Osteoblast (primary cell): Measurements from ENCODE around the gene ADAP1. TPM values are rescaled to one million over a fixed set of nuclear protein-coding genes. Genes with fewer than 3 reads are reported as not detected.

ENCODE experiments used
- DNase-seq: peaks from one replicate; pipeline ENCODE4 v3.0.0; 2011; ENCODE audit warnings: low spot score, mixed read lengths; ENCODE audit not compliant: insufficient read length; ENCODE audit errors: missing footprints
- H2AFZ ChIP-seq: 2 replicates; pipeline ENCODE4 v1.6.0; 2011; ENCODE audit warnings: mild to moderate bottlenecking, low read length
- H3K27ac ChIP-seq: 2 replicates; pipeline ENCODE4 v1.5.1; 2011; ENCODE audit warnings: mild to moderate bottlenecking, low read depth, low read length, moderate library complexity
- H3K27me3 ChIP-seq: 2 replicates; pipeline ENCODE4 v1.6.0; 2012; ENCODE audit warnings: mild to moderate bottlenecking, control low read depth, inconsistent platforms, low read length, moderate library complexity; ENCODE audit not compliant: insufficient read depth
- H3K36me3 ChIP-seq: 2 replicates; pipeline ENCODE4 v1.5.1; 2011; ENCODE audit warnings: mild to moderate bottlenecking, low read length, control low read depth, moderate library complexity; ENCODE audit not compliant: insufficient read depth
- H3K4me1 ChIP-seq: 2 replicates; pipeline ENCODE4 v1.5.1; 2011; ENCODE audit warnings: mild to moderate bottlenecking, low read length, control low read depth, moderate library complexity; ENCODE audit not compliant: insufficient read depth
- H3K4me2 ChIP-seq: 2 replicates; pipeline ENCODE4 v1.6.0; 2011; ENCODE audit warnings: mild to moderate bottlenecking, low read length; ENCODE audit not compliant: insufficient read depth
- H3K4me3 ChIP-seq: fragments of 200-600 bp; sonication (generic); 3 replicates; pipeline ENCODE4 v1.5.1; 2012; ENCODE audit warnings: mild to moderate bottlenecking, low read length, inconsistent platforms; ENCODE audit not compliant: insufficient read depth
- H3K79me2 ChIP-seq: 2 replicates; pipeline ENCODE4 v1.6.0; 2012; ENCODE audit warnings: mild to moderate bottlenecking, low read length, control low read depth, inconsistent platforms; ENCODE audit not compliant: insufficient read depth
- H3K9me3 ChIP-seq: 2 replicates; pipeline ENCODE4 v1.5.1; 2011; ENCODE audit warnings: low read depth, low read length, control low read depth
- H4K20me1 ChIP-seq: 2 replicates; pipeline ENCODE4 v1.6.0; 2012; ENCODE audit warnings: mild to moderate bottlenecking, low read length, control low read depth; ENCODE audit not compliant: insufficient read depth
- total RNA-seq: library from RNA; depleted of rRNA; stranded (reverse); fragments of >200 nt; gene quantifications from 2 replicates; pipeline ENCODE4 v1.2.3, GENCODE V29; 2012
- TF ChIP-seq, protein P1 (sequence below): IDR thresholded peaks from 2 replicates; pipeline ENCODE4 v1.5.1; 2011; ENCODE audit warnings: mild to moderate bottlenecking, low read depth, low read length, moderate library complexity; ENCODE audit errors: extremely low read depth

ADAP1 gene
- total RNA-seq, 1 donor: 2.2 TPM

DNA sequence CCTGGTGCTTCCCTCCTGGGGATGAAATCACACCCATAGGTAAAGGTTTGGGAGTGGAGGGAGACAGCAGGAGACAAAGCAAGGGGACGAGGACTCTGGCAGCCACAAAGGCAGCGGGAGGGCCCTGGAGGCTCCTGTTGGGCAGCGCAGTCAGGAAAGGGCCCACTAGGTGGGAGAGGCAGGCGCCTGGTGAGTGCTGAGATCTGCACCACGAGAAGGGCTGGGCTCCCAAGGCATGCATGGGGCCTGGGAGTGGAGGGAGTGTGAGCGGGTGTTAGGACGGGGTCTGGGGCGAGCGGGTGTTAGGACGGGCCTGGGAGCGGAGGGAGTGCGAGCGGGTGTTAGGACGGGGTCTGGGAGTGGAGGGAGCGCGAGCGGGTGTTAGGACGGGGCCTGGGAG, 65.1 kb downstream of the ADAP1 start:
- Histone ChIP-seq H3K27ac (no peak overlapping the region), H3K4me1 (no peaks in the 10 kb centered on the region), H3K9me3 (no peaks in the 10 kb centered on the region), H3K27me3 (no peaks in the 10 kb centered on the region), H3K4me2 (no peak overlapping the region), H4K20me1 (peaks cover 47% of the 10 kb centered on the region), H2AFZ (no peak overlapping the region), H3K79me2 (peaks cover 50% of the 10 kb centered on the region), H3K4me3 (no peak overlapping the region), H3K36me3 (peaks cover 29% of the 10 kb centered on the region)
- TF ChIP-seq, protein P1, sequence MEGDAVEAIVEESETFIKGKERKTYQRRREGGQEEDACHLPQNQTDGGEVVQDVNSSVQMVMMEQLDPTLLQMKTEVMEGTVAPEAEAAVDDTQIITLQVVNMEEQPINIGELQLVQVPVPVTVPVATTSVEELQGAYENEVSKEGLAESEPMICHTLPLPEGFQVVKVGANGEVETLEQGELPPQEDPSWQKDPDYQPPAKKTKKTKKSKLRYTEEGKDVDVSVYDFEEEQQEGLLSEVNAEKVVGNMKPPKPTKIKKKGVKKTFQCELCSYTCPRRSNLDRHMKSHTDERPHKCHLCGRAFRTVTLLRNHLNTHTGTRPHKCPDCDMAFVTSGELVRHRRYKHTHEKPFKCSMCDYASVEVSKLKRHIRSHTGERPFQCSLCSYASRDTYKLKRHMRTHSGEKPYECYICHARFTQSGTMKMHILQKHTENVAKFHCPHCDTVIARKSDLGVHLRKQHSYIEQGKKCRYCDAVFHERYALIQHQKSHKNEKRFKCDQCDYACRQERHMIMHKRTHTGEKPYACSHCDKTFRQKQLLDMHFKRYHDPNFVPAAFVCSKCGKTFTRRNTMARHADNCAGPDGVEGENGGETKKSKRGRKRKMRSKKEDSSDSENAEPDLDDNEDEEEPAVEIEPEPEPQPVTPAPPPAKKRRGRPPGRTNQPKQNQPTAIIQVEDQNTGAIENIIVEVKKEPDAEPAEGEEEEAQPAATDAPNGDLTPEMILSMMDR: no peak
- no peak for DNase-seq

DNA sequence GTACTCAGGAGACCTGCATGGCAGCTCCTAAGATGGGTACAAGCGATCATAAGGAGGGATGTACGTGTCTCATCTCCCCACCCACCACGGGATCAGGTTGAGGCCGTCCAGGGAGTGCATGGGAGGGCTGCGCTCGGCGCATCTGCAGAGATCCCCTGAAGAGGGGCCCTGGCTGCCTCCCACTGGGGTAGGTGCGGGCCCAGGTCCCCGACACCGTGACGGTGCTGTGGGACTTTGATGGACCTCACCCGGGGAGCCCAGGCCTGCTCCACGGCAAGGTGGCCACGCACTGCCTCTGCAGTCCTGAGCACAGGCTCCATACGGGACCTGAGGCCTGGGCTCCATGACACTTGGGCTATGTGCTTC, 65.5 kb downstream of the ADAP1 start:
- TF ChIP-seq, protein P1: no peak
- H3K4me1 ChIP-seq: no peaks in the 10 kb centered on the region

DNA sequence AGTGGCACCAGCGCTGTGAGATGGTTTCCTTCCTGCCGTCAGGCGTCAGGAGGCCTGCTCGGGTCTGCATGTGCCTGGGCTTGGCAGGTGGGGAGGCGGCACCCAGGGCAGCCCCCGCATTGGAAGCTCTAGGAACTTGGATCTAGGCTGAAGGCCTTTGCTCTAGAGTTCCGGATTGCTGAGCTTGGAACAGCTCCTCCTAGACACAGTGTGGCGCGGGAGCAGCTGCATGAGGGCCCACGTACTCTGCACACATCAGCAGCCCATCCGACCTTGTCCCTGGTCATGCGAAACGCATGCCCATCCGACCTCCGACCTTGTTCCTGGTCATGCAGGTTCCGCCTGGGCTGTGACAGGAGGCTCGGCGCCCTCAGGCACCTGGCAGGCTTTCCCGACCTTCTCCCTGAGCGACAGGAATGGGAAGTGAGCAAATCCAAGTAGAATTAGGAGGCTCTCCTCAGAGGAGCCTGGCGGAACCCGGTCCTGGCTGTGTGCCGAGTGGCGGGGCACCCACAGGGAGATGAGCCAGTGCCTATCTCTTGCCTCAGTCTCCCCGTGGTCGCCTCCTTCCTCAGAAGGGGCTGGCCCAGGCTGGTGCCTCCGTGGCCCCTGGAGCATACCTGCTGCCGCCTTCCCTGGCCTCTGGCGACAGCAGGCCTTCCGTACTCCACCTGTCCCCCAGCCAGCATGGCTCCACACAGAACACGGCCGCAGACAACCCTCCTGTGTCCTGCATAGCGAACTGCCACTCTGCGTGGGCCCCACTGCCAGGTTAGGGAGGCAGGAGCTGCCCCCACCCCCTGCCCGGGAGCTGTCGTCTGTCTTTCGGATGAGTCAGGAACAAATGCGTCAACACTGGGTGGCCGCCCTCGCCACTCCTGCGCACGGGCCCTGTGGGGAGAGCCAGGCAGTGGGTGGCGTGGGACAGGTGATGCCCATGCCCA, 66.1 kb downstream of the ADAP1 start:
- TF ChIP-seq, protein P1: no peak
- H3K9me3 ChIP-seq: no peaks in the 10 kb centered on the region
- no peak overlapping the region for H3K4me2 ChIP-seq
- no peak overlapping the region for H3K27ac ChIP-seq
- H2AFZ ChIP-seq: no peak overlapping the region
- H3K36me3 ChIP-seq: peaks cover 23% of the 10 kb centered on the region
- H3K4me1 ChIP-seq: no peaks in the 10 kb centered on the region
- DNase-seq: no peak
- peaks cover 60% of the 10 kb centered on the region for H3K79me2 ChIP-seq
- peaks cover 52% of the 10 kb centered on the region for H4K20me1 ChIP-seq
- no peaks in the 10 kb centered on the region for H3K27me3 ChIP-seq
- no peak overlapping the region for H3K4me3 ChIP-seq

More for the DNA sequence above, 65.5 kb downstream of the ADAP1 start:
- Histone ChIP-seq H3K4me2 (no peak overlapping the region), H4K20me1 (peaks cover 51% of the 10 kb centered on the region), H3K9me3 (no peaks in the 10 kb centered on the region), H2AFZ (no peak overlapping the region), H3K27me3 (no peaks in the 10 kb centered on the region), H3K4me3 (no peak overlapping the region), H3K79me2 (peaks cover 54% of the 10 kb centered on the region), H3K36me3 (peaks cover 29% of the 10 kb centered on the region), H3K27ac (no peak overlapping the region)
- no peak for DNase-seq

DNA sequence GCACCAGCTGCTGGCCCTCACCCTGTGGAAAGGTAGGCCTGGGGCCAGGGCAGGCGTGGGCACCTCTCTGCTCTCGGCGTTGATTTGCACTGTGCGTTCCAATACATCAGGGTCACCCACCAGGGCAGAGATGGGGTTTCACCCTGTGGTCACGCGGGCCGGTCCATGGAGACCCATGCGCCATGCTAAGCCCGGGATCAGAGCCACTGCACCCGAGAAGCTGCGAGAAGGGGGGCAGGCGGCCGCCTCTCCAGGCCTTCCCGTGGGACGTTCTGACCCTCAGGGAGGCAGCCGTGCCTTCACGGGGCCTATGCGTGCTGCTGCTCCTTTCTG, 67.0 kb downstream of the ADAP1 start:
- H3K4me1 ChIP-seq: no peaks in the 10 kb centered on the region
- H3K27ac ChIP-seq: no peak overlapping the region
- no peaks in the 10 kb centered on the region for H3K27me3 ChIP-seq
- H3K9me3 ChIP-seq: no peaks in the 10 kb centered on the region
- H4K20me1 ChIP-seq: peaks cover 53% of the 10 kb centered on the region
- H3K4me2 ChIP-seq: no peak overlapping the region
- H3K79me2 ChIP-seq: peaks cover 69% of the 10 kb centered on the region
- H2AFZ ChIP-seq: no peak overlapping the region
- H3K4me3 ChIP-seq: no peak overlapping the region
- DNase-seq: no peak
- TF ChIP-seq, protein P1: no peak
- H3K36me3 ChIP-seq: peaks cover 20% of the 10 kb centered on the region
